GM12891 (cell line): Measurements from ENCODE around the gene LCE3D. TPM values are rescaled to one million over a fixed set of nuclear protein-coding genes. Genes with fewer than 3 reads are reported as not detected.

ENCODE experiments used
- DNase-seq: peaks from one replicate; pipeline ENCODE4 v3.0.0; 2011; ENCODE audit warnings: low spot score; ENCODE audit not compliant: insufficient read length
- FAIRE-seq: peaks from 2 replicates; lab custom pipeline; 2011; peaks lifted over from hg19 to GRCh38; lab: Jason Lieb, UNC
- PAX5 ChIP-seq: IDR thresholded peaks from 2 replicates; pipeline ENCODE4 v1.6.1; 2011; ENCODE audit warnings: low read length, moderate library complexity, mild to moderate bottlenecking; ENCODE audit not compliant: insufficient read depth, severe bottlenecking
- POLR2A ChIP-seq: IDR thresholded peaks from 2 replicates; pipeline ENCODE4 v1.6.1; 2011; ENCODE audit warnings: low read depth, low read length, control low read depth
- POLR2AphosphoS5 ChIP-seq: IDR thresholded peaks from 2 replicates; pipeline ENCODE4 v1.6.1; 2011; ENCODE audit warnings: low read depth, low read length, control low read depth
- POU2F2 ChIP-seq: IDR thresholded peaks from 2 replicates; pipeline ENCODE4 v1.6.1; 2011; ENCODE audit warnings: low read depth, mild to moderate bottlenecking, control low read depth, low read length, moderate library complexity
- SPI1 ChIP-seq: IDR thresholded peaks from 2 replicates; pipeline ENCODE4 v1.6.1; 2011; ENCODE audit warnings: low read depth, low read length, control low read depth
- TAF1 ChIP-seq: IDR thresholded peaks from 2 replicates; pipeline ENCODE4 v1.6.1; 2011; ENCODE audit warnings: low read depth, low read length, control low read depth
- polyA plus RNA-seq: library from polyadenylated mRNA; unstranded; fragments of >200 nt; gene quantifications from one replicate; pipeline ENCODE4 v1.2.1, GENCODE V29; 2012; ENCODE audit warnings: low read depth, missing spikeins, inconsistent platforms; ENCODE audit not compliant: missing spikeins

Gene LCE3D
- not detected for polyA plus RNA-seq

- no peak for DNase-seq
- TF ChIP-seq TAF1 (no peak), SPI1 (no peak), PAX5 (no peak), POU2F2 (no peak), POLR2A (no peak), POLR2AphosphoS5 (no peak)
- no peak for FAIRE-seq
These were observed at the start of gene LCE3D for GRCh38 chr1:152580433-152580832. LCE3D (minus strand) TSS chr1:152580516; CDS start chr1:152579936, 580 bp downstream.

GRCh38 chr1:152626744-152627143, 46.4 kb upstream of the LCE3D start:
- no peak for TF ChIP-seq POLR2AphosphoS5
- TF ChIP-seq PAX5: no peak
- no peak for TF ChIP-seq TAF1
- no peak for TF ChIP-seq POU2F2
- TF ChIP-seq POLR2A: no peak
- DNase-seq: no peak
- no peak for FAIRE-seq

GRCh38 chr1:152623203-152623844, 43.0 kb upstream of the LCE3D start:
- no peak for FAIRE-seq
- DNase-seq: peak; percentile 35
- TF ChIP-seq PAX5 (no peak), POU2F2 (no peak), SPI1 (no peak), POLR2AphosphoS5 (no peak), POLR2A (no peak)

- FAIRE-seq (no peak), DNase-seq (no peak)
- TF ChIP-seq TAF1 (no peak), SPI1 (no peak), POLR2A (no peak), PAX5 (no peak), POLR2AphosphoS5 (no peak), POU2F2 (no peak)
These were observed 42.5 kb upstream of the LCE3D start, which contains the start of gene LCE3A for GRCh38 chr1:152622803-152623202. LCE3A (minus strand) TSS chr1:152623103; CDS start chr1:152623103, 0 bp downstream.

GRCh38 chr1:152621993-152622392, 41.7 kb upstream of the LCE3D start:
- FAIRE-seq (no peak), DNase-seq (no peak)
- TF ChIP-seq POU2F2: no peak
- TF ChIP-seq SPI1: no peak
- no peak for TF ChIP-seq PAX5
- no peak for TF ChIP-seq TAF1
- TF ChIP-seq POLR2A: no peak
- no peak for TF ChIP-seq POLR2AphosphoS5

- TF ChIP-seq POU2F2: no peak
- TF ChIP-seq POLR2AphosphoS5: no peak
- TF ChIP-seq POLR2A: no peak
- no peak for TF ChIP-seq TAF1
- TF ChIP-seq PAX5: no peak
- TF ChIP-seq SPI1: no peak
- DNase-seq (no peak), FAIRE-seq (no peak)
These were observed 33.2 kb upstream of the LCE3D start, which contains the start of gene LCE3B for GRCh38 chr1:152613511-152613910. LCE3B (plus strand) TSS chr1:152613811; CDS start chr1:152613811, 0 bp downstream.

GRCh38 chr1:152599934-152600333, 19.6 kb upstream of the LCE3D start, which contains the start of gene LCE3C:
LCE3C (plus strand) TSS chr1:152600234; CDS start chr1:152600732, 498 bp downstream.
- no peak for FAIRE-seq
- TF ChIP-seq POLR2AphosphoS5: no peak
- TF ChIP-seq TAF1: no peak
- no peak for TF ChIP-seq POLR2A
- TF ChIP-seq PAX5: no peak
- TF ChIP-seq POU2F2: no peak
- no peak for TF ChIP-seq SPI1
- DNase-seq: no peak

GRCh38 chr1:152596986-152597385, 16.7 kb upstream of the LCE3D start:
- no peak for TF ChIP-seq SPI1
- TF ChIP-seq PAX5: no peak
- TF ChIP-seq POLR2A: no peak
- no peak for TF ChIP-seq POU2F2
- no peak for TF ChIP-seq TAF1
- TF ChIP-seq POLR2AphosphoS5: no peak
- FAIRE-seq (no peak), DNase-seq (no peak)

- FAIRE-seq: no peak
These were observed 5.3 kb upstream of the LCE3D start for GRCh38 chr1:152585586-152585985.

More at GRCh38 chr1:152585586-152585985, 5.3 kb upstream of the LCE3D start:
- TF ChIP-seq POLR2AphosphoS5: no peak
- TF ChIP-seq POLR2A: no peak
- TF ChIP-seq SPI1: no peak
- no peak for TF ChIP-seq PAX5
- TF ChIP-seq TAF1: no peak
- TF ChIP-seq POU2F2: no peak
- no peak for DNase-seq
